KG1 (cell line): ENCODE results near the gene CCDC33.
A peak's percentile ranks its signal among the peaks of the same experiment; 100 is the strongest.

Source experiments
- DNase-seq: peaks from one replicate; lab custom pipeline; 2025; lab: John Stamatoyannopoulos, UW

The CCDC33 gene

GRCh38 chr15:74289671-74290070 lies 53.5 kb downstream of the CCDC33 start:
- no peak for DNase-seq

- DNase-seq, result no peak
These were observed 54.5 kb downstream of the CCDC33 start for GRCh38 chr15:74290645-74291044.

DNA sequence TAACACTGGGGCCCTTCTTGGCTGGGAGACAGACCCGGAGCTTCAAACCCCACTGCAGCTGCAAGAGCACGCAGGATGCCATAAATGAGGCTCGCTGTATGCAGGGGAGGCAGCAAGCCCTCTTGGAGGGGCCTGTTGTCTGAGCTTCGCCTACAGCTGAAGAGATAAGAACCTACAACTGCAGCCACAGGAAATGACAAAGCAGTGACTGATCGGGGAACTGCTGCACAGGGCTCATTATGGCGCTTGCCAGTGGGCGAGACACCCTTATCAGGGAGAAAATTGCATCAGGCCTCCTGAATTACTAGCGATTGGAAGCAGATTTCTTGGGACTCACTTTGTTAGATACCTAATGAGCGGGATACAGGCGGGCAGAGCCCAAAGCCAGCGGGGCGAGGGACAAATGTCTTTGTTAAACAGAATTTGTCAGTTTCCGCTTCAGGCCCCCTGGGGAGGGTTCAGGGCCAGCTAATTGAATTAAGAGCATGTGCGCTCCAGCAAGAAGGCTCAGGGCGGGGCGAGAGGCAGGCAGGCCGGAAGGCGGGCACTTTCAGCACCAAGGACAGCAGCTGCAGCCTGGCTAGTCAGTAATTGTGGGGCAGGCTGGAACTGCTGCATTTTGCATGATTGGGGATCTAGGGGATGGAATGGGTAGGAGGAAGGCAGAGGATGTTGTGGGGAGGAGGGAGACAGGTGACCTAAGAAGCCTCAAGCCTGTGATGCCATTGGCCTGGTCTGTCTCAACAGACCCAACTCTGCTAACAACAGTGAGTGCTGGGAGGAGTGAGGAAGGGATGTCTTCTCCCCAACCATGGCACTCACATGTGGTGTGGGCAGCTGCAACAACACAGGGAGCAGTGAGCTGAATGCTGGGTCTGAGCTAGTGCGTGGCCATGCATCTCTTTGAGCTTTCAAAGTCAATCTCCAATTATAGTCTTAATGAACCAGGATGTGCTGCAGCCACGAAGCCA lies 55.3 kb downstream of the CCDC33 start:
- peak; percentile 31 for DNase-seq

- DNase-seq, result no peak
These were observed 57.1 kb downstream of the CCDC33 start for GRCh38 chr15:74293021-74293810.

DNA sequence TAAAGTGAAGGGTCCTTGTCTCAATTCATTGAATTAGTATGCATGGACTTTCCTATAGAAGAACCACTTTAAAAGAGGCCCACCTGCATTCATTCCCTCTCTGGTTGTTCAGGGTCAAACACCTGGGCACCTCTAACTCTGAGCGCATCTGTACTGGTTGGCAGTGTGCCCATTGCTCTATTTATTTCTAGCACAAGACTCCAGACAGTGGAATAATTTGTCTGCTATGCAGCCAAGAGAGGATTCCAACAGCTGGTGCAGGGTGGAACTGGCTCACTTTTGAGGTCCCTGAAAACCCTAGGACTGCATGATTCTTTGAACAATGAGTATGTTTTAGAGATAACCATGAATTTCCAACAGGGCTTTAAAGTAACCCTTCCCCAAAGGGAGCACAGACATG lies 57.9 kb downstream of the CCDC33 start:
- DNase-seq, result no peak

DNA sequence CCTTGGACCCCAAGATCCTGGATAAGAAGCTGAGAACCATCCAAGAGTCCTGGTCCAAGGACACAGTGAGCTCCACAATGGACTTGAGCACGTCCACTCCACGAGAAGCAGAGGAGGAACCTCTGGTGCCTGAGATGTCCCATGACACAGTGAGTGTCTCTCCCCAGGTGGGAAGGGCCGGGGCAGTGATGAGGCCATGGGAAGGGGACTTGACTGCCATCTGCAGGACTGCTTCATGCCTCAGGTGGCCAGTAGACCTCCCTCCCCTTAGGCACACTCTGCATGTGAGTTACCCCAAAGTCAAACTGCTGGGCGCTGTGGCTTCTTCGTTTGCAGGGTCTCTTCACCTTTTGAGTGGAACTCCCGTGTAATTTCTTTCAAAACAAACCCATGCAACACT lies 59.7 kb downstream of the CCDC33 start:
- DNase-seq, result no peak

DNA sequence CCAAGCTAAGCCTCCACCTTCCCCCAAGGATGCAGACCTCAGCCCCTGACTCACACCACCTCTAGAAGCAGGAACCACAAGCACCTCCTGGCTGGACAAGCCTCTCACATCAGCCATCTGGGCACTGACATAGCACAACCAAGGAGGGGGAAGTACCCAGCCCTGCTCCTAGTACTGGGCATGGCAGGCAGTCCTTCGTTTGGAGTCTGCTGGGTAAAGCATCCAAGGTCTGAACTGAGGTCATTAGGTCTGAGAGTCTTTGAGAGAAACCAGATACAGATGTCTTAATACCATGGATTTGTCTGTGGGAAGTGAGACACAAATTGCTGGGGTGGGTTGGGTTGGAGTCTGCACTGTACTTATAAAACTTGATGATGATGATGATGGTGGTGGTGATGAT lies 61.8 kb downstream of the CCDC33 start:
- no peak for DNase-seq

DNA sequence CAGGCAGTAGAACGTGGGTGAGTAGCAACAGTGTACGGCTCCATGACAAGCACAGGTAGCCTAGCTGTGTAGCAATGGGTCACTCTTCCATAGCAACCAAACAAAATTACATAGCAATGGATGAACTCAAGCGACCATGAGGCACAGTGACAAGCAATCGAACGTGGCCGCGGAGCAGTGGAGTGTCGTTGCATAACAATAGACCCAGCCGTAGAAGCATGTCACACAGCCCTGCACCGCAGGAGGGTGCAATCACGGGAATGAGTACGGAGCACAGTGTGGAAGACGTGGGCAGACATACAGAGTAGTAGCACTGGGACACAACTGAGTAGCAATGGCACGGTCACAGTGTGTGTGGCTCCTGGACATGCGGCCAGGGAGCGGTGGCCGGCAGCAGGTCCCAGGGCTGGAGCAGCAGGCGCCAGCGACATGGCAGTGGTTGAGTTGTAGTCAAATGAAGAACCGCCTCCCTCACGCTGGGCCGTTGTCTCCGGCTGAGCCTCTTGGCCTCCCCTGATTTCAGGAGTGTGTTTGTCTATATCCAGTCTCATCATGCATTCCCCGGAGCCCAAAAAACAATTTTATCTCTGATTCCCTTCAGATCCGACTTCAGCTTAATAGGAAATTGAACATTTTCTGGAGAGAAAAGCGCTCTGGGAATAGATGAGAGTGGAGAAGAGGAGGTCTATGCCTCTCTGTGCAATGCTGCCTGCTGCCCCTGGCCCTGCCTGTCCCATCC lies 64.1 kb downstream of the CCDC33 start:
- DNase-seq, result no peak

GRCh38 chr15:74301583-74302361 lies 65.6 kb downstream of the CCDC33 start:
- no peak for DNase-seq

DNA sequence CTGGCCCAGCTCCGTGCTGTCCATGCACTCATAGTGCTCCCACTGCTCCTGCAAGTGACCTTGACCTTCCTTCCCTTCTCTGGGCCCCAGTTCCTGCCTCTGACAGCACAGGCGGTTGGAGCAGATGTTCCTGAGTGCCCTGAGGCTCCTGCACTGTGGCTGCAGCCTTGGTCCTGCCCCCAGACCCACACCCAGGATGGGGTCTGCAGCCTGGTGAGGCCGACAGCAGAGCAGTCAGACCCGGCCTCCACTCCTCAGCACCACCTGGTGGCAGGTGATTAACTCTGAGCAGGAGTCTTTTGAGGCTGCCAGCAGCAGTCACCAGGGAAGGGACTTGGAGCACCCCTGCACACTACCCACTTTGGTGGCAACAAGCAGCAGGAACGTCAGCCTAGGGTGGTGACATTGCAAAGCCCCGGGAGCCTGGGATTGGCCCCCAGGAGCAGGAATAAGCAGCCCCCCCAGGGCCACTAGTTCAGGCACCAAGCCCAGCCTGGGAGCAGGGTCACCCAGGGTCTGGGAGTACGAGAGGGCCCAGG lies 66.8 kb downstream of the CCDC33 start:
- DNase-seq, result no peak

DNA sequence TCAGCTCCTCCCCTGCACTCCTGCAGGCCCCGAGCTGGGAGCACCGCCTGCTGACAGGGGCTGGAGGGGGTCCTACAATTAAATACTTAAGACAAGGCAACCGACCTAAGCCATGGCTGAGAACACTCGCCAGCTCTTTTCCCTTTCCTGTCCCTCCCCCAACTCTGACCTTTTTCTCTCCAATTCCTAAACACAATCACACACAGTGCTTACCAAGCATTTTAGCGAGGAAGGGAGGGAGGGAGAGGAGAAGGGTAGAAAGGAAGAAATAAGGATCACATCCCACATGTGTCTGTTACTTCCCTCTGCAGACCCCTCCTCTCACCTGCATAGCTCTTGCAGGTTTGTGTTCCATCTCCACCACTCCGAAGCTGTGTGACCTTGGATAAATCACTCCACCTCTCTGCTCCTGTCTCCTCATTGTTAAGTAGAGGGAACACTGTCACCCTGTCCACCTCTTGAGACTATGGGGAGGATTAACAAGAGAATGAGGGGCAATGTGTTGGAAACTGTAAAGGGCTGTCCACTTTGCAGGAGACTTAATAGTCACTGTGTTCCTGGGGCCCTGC lies 67.7 kb downstream of the CCDC33 start:
- DNase-seq, result no peak

- no peak for DNase-seq
These were observed 68.3 kb downstream of the CCDC33 start for GRCh38 chr15:74304431-74304830.

GRCh38 chr15:74305687-74306086 lies 69.6 kb downstream of the CCDC33 start:
- no peak for DNase-seq

DNA sequence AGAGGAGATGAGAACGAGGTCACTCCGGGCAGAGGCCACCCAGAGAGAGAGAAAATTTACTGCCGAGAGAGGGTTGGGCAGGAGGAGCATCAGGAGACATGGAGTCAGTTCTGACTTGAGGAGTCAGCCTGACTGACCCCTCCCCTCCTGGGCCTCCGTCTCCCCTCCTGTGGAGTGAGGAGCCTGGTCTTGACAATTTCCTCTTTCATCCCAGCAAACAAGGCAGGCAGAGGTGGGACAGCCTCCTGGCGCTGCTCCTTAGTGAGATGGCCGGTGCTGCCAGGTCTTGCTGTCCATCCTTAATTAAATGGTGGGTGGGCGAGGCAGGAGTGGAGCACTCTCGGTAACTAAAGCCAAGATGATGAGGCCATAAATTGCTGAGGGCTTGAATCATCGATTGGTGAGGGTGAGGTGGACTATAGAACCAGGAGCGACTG lies 70.7 kb downstream of the CCDC33 start:
- DNase-seq, result no peak

DNA sequence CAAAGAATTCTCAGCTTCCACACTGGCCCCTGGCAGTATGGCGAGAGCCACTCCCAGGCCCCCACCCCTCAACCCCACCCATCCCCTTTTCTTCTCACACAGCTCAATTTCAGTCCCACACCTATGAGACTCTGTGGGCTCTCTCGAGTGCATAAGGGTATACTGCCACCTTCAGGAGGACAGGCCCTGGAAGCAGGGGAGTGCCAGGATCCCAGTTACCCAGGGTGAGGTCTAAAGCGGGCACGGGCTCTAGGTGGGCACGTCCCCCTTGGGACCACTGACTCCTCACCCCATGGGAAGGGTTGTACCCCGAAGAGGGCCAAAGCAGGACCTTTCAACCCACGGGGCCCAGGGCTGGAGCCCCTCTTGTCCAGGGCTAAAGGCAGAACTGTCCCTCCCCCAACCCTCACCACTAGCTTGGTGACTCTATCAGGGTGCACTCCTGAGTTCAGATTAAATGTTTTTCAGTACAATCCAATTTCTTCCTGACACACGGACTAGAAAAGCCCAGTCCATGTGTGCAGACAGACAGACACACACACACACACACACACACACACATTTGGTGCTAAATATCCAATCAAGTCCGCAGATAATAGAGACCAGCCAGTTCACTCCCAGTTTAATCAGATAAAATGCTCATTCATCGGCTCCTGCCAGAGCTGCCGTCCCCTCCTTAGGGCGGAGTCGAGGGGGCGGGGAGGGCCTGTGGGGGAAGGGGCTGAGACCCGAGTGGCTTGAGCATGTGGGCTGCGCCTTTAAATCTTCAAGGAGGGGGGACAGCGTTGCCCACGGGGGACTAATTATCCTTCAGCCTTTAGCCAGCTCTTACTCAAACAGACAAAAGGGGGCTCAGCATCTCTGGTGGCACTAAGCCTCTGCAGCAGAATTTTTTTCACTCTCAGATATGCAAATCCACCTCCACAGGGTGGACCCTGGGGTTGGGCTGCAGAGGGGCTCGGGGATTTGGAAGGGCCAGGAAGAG lies 72.0 kb downstream of the CCDC33 start:
- no peak for DNase-seq

GRCh38 chr15:74311734-74312444 lies 75.8 kb downstream of the CCDC33 start:
- DNase-seq, result no peak

GRCh38 chr15:74312445-74313007 lies 76.4 kb downstream of the CCDC33 start:
- DNase-seq, result no peak

DNA sequence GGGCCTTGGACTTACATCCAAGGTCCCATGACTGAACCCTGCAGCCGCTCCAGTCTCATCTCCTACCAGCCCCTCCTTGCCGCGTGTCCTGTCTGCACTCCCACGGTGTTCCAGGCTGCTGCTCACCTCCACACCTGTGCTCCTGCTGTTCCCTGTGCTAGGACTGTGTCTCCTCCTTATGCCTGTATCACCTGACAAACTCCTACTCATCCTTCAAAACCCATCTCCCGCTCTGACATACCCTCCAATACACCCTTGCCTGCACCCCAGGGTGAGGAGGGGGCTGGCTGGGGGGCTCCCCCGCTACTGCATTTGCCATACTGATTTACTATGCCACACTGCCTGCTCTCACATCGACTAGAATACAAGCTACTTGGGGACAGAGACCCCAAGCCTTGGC lies 77.8 kb downstream of the CCDC33 start:
- no peak for DNase-seq
